HG03457 (cell line): ENCODE data around the gene MARK2.
"Not testable (repeated sequence)": the region's sequence is repeated elsewhere in the genome, so short reads cannot be mapped to it uniquely, and the experiment has no call there.

Source experiments
- ATAC-seq: cut with Tn5 transposase; IDR thresholded peaks from one replicate; pipeline ENCODE4 v1.9.1; 2021; ENCODE audit warnings: moderate number of reproducible peaks; ENCODE audit not compliant: unreplicated experiment

The MARK2 gene

GRCh38 chr11:63853476-63853875, 14.6 kb downstream of the MARK2 start:
- ATAC-seq, result no peak

DNA sequence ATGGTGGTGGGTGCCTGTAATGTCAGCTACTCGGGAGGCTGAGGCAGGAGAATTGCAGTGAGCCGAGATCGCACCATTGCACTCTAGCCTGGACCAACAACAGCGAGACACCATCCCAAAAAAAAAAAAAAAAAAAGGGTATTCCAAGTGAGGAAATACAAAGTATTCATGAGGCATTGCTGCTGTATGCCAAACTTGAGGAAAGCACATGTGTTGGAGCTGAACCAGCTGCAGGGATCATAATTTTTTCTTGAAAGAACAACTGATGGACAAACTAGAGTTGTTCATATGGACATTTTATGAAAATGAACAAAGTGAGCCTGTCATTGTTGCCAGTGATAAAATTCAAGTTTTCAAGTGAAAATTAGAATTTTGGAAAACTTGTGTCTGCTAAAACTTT, 15.8 kb downstream of the MARK2 start:
- no peak for ATAC-seq

- ATAC-seq, result no peak
These were observed 17.1 kb downstream of the MARK2 start for GRCh38 chr11:63855975-63856374.

DNA sequence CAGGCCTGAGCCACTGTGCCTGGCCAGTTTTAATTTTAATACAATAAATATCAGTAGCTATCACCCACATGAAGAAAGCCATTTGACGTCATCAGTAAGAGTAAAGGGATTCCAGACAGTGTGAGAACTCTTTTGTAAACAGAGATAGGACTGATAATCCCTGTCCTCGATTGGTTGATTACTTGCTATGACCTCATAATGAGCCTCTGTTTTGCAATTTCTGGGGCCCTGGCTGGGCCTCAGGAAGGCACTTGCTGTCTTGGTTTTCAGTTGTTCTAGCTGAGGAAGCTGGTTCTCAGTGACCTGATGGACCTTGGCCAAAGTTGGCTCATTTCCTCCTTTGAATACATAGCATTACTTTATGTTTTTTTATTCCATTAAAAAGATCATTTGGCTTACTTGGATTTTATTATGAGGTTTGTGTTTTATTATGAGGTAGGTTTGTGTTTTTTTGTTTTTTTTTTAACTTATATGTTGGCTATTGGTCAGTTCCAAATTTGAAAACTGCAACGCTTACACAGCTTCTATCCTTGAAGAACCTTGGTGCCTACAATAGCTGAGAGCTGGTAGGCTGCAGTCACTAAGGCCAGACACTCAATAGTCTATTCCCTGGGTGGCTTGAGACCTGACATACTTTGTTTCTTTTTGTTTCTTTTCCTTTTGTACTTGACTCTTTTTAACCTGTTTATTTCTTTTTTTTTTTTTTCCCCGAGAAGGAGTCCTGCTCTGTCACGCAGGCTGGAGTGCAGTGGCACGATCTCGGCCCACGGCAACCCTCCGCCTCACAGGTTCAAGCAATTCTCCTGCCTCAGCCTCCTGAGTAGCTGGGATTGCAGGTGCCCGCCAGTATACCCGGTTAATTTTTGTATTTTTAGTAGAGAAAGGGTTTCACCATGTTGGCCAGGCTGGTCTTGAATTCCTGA, 20.0 kb downstream of the MARK2 start:
- ATAC-seq, result no peak

DNA sequence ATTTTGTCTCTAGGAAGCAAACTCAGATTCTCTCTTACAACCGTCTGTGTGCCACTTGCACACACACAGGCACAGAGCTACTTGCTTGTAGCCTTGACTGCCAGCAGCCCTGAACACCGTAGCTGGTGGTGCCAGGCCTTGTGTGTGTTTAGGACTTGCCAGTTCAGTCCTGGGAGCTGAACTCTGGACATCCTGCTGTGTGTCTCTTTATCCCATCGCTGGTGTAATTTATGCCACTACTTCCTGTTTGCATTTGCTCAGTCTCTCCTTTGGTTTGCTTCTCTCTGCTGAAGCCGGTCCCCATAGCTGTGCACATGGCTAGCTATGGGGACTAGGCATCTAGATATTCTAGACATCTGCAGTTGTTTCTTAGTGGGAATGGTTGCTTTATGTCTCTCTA, 24.0 kb downstream of the MARK2 start:
- ATAC-seq, result no peak

DNA sequence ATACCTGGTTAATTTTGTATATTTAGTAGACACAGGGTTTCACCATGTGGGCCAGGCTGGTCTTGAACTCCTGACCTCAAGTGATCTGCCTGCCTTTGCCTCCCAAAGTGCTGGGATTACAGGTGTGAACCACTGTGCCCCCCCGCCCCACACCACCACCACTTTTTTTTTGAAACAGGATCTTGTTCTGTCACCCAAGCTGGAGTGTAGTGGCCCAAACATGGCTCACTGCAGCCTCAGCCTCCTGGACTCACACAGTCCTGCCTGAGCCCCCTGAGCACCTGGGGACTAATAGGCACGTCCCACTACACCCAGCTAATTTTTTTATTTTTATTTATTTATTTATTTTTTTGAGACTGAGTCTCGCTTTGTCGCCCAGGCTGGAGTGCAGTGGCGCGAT, 24.7 kb downstream of the MARK2 start:
- not testable (repeated sequence) for ATAC-seq

- ATAC-seq, result no peak
These were observed 27.3 kb downstream of the MARK2 start for GRCh38 chr11:63866211-63866610.

DNA sequence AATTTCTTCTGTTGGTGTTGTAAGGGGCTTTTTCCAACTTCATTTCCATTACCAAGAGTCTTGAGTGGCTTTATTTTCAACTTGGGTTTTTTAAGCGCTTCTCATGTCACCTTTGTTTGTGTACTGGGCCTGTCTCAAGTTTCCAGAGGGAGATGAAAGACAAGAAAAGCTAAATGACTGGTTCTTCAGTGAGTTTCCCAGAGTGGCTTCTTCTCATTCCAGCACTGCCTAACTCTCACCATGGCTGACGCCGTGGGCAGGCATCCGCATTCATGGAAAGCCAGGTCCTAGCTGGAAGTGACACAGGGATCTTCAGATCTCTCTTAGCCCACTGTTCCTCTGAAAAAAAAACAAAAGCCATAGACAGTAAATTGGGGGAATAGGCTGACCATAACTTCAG, 28.6 kb downstream of the MARK2 start:
- ATAC-seq, result no peak

DNA sequence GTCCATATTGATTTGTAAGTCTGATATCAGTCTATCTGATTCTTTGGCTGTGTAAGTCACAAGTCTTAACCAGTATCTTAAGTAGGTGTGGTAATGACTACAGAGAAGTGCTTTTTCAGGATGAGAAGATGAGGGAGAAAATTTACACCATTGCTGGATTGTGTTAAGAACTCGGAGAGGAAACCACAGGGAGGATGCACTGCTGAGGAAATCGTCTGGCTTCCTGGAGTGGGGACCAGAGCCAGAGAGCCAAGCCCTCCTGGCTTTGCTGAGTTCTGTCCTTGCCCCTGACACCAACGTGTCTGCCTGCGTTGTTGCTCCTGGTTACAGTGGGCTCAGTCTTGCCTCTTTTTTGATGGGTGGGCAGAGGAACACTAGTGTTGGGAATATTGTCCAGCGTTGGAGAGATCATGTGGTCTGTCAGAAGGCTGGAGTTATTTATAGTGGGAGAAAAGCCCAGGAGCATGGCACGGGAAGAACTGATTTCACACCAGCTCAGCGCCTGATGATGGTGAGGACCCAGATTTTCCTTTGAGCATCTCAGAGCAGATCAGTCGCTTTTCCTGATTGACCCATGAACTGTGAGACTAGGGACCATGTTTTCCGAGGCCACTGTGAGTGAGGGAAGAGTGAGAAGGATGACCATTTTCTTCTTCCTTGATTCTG, 29.6 kb downstream of the MARK2 start:
- ATAC-seq, result no peak

DNA sequence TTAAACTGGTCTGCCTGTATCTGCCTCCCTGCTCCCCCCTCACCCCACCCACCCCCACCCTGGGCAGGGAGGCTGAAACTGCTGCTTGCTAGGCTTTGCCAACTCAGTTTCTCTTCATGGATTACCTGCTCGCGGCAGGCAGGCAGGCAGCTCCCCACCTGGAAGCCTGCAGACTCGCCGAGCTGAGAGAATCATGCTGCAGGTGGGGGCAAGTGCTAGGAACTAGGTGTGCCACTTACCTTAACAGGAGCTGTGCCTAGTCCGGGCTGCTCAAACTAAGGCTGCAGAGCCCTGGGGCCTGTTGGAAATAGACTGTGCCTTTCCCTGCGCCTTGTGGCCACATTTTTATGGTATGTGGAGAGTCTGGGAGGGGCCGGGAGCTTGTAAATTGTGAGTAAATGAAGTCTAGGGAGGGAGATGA, 30.3 kb downstream of the MARK2 start:
- ATAC-seq, result no peak

GRCh38 chr11:63869683-63870082, 30.8 kb downstream of the MARK2 start:
- no peak for ATAC-seq

DNA sequence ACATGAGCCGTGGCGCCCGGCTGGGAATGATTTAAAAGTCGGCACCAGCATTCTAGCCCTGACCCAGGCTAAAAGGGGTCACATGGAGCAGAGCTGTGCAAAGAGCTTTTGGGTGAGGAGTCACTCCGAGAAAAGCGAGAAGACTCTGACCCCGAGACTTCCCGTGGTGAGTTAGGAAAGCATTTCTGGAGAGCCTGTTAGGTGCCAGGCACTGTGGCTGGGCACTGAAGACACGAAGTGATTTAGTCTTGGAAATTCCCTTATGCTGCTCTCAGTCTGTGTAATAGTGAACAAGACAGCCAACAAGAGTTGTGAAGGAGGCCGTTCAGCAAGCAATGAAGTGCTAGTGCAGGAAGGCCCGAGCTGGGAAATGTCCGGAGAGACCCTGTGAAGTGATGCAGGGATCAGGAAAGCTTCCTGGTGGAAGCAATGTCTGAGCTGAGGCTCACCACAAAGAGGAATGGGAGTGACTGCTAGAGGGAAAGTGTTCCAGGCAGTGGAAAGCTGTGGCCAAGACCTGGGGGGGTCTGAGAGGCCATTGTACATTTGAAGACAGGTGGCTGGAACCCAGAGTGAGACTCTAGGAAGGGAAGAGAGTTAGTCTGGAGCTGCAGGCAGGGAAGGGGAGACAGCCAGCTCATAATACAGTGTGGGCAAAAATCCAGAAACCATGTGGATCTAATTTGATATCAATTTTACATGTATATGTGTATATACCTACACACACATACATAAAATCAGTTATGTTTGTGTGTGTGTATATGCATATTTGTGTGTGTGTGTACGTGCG, 31.6 kb downstream of the MARK2 start:
- no peak for ATAC-seq

DNA sequence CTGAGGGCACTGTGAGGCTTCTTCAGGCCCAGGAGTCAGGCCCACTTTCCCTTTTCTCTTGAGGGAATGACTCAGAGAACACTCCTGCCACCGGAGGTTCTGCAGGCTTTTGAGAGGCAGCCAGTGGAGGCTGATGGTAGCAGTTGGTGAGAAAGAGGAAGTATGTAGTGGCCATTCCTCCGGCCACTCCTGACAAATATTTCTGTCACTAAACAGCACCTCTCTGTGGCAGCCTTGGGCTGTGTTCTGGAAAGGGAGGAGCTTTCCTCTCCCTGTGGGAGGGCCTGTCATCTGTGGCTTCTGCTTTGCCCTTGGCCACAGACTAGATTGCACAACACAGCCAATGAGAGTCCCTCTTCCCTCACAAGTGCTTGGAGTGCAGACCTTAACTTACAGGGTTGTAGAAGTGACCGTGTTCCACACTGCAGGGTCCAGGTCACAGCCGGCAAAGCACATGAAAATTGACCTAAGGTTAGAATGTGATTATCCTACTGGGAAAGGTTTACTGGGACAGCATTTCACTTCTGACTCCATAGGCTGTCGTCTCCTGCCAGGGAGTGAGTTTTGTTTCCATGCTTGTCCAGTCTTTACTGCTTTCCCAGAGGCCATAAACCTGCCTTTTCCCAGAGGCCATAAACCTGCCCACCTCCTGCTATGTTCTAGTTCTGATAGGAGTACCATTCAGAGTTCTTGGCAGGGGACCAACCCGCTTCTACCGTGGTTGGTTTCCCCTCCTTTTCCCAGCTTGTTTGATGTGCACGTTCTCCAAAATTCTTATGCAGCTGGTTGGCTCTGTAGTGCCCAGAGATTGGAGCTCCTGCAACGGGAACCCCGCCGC, 33.3 kb downstream of the MARK2 start:
- ATAC-seq, result peak; percentile 74

- no peak for ATAC-seq
These were observed 33.9 kb downstream of the MARK2 start for GRCh38 chr11:63872800-63873197.

DNA sequence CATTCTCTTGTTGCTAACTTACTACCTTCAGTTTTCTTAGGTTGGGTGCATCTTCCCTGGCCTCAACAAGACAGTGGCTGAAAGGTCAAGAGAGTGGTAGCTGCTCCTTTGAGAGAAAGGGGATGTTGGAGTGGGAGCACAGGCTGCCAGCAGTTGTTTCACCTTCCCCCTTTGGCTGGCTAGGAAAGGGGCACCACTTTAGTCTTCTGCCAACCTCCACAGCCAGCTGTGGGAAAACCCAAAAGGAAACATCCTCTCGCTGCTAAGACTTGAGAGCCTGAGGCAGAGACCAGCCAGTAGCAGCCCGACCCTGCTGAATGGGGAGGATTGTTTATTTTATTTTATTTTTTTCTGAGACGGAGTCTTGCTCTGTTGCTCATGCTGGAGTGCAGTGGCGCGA, 34.4 kb downstream of the MARK2 start:
- ATAC-seq, result no peak

GRCh38 chr11:63874511-63874910, 35.6 kb downstream of the MARK2 start:
- ATAC-seq, result no peak

- ATAC-seq, result no peak
These were observed 36.7 kb downstream of the MARK2 start for GRCh38 chr11:63875506-63876065.

GRCh38 chr11:63876616-63877015, 37.7 kb downstream of the MARK2 start:
- ATAC-seq, result no peak

GRCh38 chr11:63877658-63878241, 38.8 kb downstream of the MARK2 start:
- no peak for ATAC-seq
